OCI-LY7 (cell line): Measurements from ENCODE around the gene KSR1.

Source experiments
- CTCF ChIP-seq: fragments of 200-600 bp; sonication (generic); conservative IDR thresholded peaks from 2 replicates; pipeline ENCODE4 v1.5.1; 2014; ENCODE audit warnings: mild to moderate bottlenecking, antibody characterized with exemption, low read length, moderate library complexity, mixed read lengths
- EZH2phosphoT487 ChIP-seq: fragments of 200-600 bp; sonication (generic); IDR thresholded peaks from 2 replicates; pipeline ENCODE4 v1.6.1; 2018; ENCODE audit warnings: low read depth, borderline replicate concordance, mild to moderate bottlenecking, mixed run types, antibody characterized with exemption, low read length, moderate library complexity, mixed read lengths

GRCh38 chr17:27491713-27492190, 35.5 kb downstream of the KSR1 start:
- TF ChIP-seq CTCF = no peak
- no peak for TF ChIP-seq EZH2phosphoT487
